ENCODE measurements around the gene SLC35F5. TPM values are rescaled to one million over a fixed set of nuclear protein-coding genes. Genes with fewer than 3 reads are reported as not detected.

SLC35F5 gene
- total and polyA plus RNA-seq, 10 of the 15 experiments (the other 5 are each of a cell fraction or from before 2014, with no cell fraction given): 1.8 to 31.3 (median 16.5) TPM

GRCh38 chr2:113698892-113699447 lies 57.5 kb downstream of the SLC35F5 start (continued):
- TF ChIP-seq CBX3 (IDR thresholded peaks at IDR 0.05; ENCODE audit: borderline replicate concordance, low read depth) (no peak), GATAD2B (conservative IDR thresholded peaks at IDR 0.05; ENCODE audit: low read depth) (no peak), MEF2A (IDR thresholded peaks at IDR 0.05; ENCODE audit: insufficient read depth, low read depth, low read length) (0 out of 2 replicates have a peak, but pooled peaks have one; percentile 17), REST (IDR thresholded peaks at IDR 0.05; ENCODE audit: low read depth, low read length) (no peak), RELA (IDR thresholded peaks at IDR 0.05; ENCODE audit: borderline replicate concordance, partially characterized antibody) (no peak), USF2 (IDR thresholded peaks at IDR 0.05; ENCODE audit: borderline replicate concordance, low read depth, low read length) (no peak), ATF2 (IDR thresholded peaks at IDR 0.05; ENCODE audit: low read length) (peak; percentile 46; the same call in 1 of the 2 replicates), IRF4 (IDR thresholded peaks at IDR 0.05; ENCODE audit: low read depth, low read length) (no peak), SKIL (IDR thresholded peaks at IDR 0.05; ENCODE audit: low read depth, poor library complexity, severe bottlenecking) (no peak), RELB (IDR thresholded peaks at IDR 0.05; ENCODE audit: low read depth) (peak; percentile 47; the same call in 1 of the 2 replicates), SIN3A (IDR thresholded peaks at IDR 0.05; ENCODE audit: low read depth, low read length) (no peak), PAX8 (IDR thresholded peaks at IDR 0.05) (no peak), CREB1 (IDR thresholded peaks at IDR 0.05; ENCODE audit: low read depth) (0 out of 2 replicates have a peak, but pooled peaks have one; percentile 36), DPF2 (IDR thresholded peaks at IDR 0.05) (no peak), CHD1 (IDR thresholded peaks at IDR 0.05; ENCODE audit: low read depth, low read length) (no peak), ZBTB33 (IDR thresholded peaks at IDR 0.05) (no peak), ESRRA (IDR thresholded peaks at IDR 0.05; ENCODE audit: low read length) (no peak), NR2C2 (IDR thresholded peaks at IDR 0.05; ENCODE audit: borderline replicate concordance, control insufficient read depth, insufficient read length, low read depth) (no peak), ZNF274 (IDR thresholded peaks at IDR 0.05; ENCODE audit: insufficient read depth, insufficient read length) (no peak)

Measured in GM12878 (cell line).